SK-N-MC (cell line): ENCODE measurements around the gene VPS37B.

Experiments used
- EZH2 ChIP-seq: fragments of 200-600 bp; sonication (generic); IDR thresholded peaks from one replicate; pipeline ENCODE4 v1.6.1; 2017; ENCODE audit warnings: antibody characterized with exemption
- FOXP2 ChIP-seq: optimal IDR thresholded peaks from 2 replicates; pipeline ENCODE3; 2011; ENCODE audit warnings: mild to moderate bottlenecking, moderate library complexity; ENCODE audit not compliant: insufficient read depth; ENCODE audit errors: extremely low read length, control extremely low read depth
- POLR2AphosphoS5 ChIP-seq: IDR thresholded peaks from 2 replicates; pipeline ENCODE4 v1.6.1; 2012; ENCODE audit warnings: mild to moderate bottlenecking, low read depth, low read length, borderline replicate concordance

DNA sequence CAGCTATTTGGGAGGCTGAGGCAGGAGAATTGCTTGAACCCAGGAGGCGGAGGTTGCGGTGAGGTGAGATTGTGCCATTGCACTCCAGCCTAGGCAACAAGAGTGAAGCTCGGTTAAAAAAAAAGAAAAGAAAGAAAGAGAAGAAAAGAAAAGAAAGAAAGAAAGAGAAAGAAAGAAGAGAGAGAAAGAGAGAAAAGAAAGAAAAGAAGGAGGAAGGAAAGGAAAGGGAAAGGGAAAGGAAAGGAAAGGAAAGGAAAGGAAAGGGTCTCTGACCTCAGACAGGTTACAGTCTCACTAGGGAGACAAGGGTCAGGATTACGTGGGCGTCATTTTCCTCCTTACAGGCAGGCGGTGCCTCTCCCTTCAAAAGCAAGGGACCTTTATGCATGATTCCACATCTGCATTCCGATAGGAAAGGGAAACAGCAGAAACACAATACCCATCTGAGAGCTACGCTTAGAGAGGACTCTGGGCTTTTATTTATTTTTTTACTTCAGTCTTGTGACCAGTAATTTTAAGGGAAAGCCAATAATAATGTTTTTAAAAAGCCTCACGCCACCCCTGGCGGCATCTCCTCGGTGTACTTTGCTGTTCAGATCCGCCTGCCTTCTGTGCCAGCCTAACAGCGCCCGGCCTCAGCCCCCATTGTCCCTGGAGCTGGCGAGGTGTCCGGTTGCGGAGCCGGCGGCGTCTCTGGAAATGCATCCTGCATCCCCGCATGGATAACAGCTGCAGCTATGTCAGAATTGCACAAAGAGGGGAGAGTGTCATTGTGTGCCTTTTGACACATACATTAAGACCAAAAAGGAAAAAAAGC, 61.6 kb downstream of the VPS37B start:
- no peak for TF ChIP-seq EZH2
- no peak for TF ChIP-seq POLR2AphosphoS5
- no peak for TF ChIP-seq FOXP2
